Activated T-helper 1 cell treated with anti-CD3 and anti-CD28 coated beads, Interleukin-2, amount 50 U/mL, for 16 hours (primary cell): ENCODE measurements around the gene KIR3DL3.
"Not testable (repeated sequence)": the region's sequence is repeated elsewhere in the genome, so short reads cannot be mapped to it uniquely, and the experiment has no call there.

Experiments used
- DNase-seq, 2 donors: peaks; one replicate each; pipeline ENCODE4 v3.0.0-alpha.2; 2020; ENCODE audit warnings: low read depth in 1 of 2, low spot score in 1 of 2

KIR3DL3 gene

DNA sequence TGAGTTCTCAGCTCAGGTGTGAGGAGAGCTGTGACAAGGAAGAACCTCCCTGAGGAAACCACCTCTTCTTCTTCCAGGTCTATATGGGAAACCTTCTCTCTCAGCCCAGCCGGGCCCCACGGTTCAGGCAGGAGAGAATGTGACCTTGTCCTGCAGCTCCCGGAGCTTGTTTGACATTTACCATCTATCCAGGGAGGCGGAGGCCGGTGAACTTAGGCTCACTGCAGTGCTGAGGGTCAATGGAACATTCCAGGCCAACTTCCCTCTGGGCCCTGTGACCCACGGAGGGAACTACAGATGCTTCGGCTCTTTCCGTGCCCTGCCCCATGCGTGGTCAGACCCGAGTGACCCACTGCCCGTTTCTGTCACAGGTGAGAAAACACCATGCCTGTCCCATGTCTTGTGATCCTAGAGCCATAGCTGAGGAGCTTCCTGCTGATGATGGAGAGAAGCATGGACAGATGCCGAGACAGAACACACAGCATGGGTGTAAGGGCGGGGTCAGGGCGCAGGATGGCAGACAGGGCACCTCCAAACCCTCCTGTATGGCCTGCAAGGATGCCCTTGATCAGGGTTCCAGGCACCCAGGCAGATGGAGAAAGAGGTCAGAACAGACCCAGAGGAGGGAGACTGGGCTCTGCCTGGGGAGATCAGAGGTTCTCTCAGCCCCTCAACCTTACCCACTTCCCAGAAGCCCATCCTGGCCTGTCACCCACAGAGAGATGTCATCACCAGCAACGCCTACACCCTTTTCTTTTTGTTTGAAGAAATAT, 5.4 kb downstream of the KIR3DL3 start:
- no peak for DNase-seq

DNA sequence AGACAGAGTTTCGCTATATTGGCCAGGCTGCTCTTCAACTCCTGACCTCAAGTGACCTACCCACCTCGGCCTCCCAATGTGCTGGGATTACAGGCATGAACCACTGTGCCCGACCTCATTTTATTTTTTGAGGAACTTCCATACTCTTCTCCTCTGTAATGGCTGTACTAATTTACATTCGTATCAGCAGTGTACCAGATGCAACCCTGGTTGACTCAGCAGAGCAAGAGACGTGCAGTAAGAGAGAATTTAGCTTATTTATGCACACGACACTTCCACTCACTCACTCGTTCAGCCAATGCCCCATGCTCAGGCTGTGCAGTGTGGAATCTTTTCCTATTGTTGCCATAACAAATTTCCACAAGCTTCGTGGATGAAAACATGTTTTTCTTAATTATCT, 6.9 kb downstream of the KIR3DL3 start:
- DNase-seq = no peak

DNA sequence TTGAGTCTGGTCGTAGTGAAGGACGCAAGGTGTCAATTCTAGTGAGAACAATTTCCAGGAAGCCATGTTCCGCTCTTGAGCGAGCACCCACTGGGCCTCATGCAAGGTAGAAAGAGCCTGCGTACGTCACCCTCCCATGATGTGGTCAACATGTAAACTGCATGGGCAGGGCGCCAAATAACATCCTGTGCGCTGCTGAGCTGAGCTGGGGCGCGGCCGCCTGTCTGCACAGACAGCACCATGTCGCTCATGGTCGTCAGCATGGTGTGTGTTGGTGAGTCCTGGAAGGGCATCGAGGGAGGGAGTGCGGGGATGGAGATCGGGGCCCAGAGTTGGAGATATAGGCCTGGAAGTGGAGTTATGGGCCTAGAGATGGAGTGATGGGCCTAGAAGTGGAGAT, 14.1 kb downstream of the KIR3DL3 start, which contains the start of gene KIR2DL3:
Gene KIR2DL3 (plus strand): TSS at position 208 of the 400 bp plus-strand sequence. CDS start 33 bp downstream, at position 241.
- DNase-seq = not testable (repeated sequence)

DNA sequence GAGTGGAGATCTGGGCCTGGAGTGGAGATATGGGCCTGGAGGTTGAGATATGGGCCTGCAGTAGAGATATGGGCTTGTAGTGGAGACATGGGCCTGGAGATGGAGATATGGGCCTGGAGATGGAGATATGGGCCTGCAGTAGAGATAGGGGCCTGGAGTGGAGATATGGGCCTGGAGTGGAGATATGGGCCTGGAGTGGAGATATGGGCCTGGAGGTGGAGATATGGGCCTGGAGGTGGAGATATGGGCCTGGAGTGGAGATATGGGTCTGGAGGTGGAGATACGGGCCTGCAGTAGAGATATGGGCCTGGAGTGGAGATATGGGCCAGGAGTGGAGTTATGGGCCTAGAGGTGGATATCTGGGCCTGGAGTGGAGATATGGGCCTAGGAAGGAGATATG, 14.5 kb downstream of the KIR3DL3 start:
- no peak for DNase-seq

DNA sequence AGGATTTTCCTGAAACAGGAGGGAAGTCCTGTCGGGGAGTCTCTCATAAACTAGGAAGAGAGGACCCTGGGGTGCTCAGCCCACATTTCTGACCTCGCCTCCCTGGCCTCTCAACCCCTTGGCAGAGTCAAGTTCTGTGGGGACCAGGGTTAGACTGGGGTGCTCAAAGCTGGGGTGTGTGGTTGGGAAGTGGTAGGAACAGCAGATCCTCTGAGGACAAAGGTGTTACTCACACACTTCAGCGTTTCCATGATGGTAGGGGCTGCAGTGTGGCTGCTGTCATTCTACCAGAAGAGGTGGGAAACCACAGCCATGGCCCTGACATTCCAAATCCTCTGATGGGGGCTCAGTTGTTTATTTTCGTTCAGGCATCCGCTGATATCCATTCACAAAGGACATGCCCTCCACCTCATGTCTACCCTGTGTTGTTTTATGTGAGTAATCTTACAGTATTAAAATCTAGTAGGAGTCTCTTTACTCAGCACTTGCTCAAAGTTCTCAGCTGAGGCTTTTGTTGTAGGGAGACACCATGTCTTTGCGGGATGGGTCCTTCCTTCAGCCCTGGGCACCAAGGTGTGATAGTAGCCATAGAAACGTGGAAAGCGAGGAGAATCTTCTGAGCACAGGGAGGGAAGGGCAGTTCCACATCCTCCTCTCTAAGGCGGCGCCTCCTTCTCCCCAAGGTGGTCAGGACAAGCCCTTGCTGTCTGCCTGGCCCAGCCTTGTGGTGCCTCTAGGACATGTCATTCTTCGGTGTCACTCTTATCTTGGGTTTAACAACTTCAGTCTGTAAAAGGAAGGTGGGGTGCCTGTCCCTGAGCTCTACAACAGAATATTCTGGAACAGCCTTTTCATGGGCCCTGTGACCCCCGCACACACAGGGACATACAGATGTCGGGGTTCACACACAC, 15.6 kb downstream of the KIR3DL3 start:
- no peak for DNase-seq

DNA sequence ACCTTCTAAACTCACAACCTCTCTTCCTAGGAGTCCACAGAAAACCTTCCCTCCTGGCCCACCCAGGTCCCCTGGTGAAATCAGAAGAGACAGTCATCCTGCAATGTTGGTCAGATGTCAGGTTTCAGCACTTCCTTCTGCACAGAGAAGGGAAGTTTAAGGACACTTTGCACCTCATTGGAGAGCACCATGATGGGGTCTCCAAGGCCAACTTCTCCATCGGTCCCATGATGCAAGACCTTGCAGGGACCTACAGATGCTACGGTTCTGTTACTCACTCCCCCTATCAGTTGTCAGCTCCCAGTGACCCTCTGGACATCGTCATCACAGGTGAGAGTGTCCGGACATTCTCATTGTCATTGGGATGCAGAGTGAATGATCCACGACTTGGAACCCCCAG, 17.7 kb downstream of the KIR3DL3 start:
- DNase-seq = not testable (repeated sequence)

DNA sequence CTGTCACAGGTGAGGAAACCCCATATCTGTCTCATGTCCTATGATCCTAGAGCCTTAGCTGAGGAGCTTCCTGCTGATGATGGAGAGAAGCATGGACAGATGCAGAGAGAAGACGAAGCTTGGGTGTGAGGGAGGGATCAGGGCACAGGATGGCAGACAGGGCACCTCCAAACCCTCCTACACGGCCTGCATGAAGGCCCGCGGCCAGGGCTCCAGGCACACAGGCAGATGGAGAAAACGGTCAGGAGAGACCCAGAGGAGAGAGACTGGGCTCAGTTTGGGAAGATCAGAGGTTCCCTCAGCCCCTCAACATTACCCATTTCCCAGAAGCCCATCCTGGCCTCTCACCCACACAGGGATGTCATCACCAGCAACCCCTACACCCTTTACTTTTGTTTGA, 19.8 kb downstream of the KIR3DL3 start:
- not testable (repeated sequence) for DNase-seq

DNA sequence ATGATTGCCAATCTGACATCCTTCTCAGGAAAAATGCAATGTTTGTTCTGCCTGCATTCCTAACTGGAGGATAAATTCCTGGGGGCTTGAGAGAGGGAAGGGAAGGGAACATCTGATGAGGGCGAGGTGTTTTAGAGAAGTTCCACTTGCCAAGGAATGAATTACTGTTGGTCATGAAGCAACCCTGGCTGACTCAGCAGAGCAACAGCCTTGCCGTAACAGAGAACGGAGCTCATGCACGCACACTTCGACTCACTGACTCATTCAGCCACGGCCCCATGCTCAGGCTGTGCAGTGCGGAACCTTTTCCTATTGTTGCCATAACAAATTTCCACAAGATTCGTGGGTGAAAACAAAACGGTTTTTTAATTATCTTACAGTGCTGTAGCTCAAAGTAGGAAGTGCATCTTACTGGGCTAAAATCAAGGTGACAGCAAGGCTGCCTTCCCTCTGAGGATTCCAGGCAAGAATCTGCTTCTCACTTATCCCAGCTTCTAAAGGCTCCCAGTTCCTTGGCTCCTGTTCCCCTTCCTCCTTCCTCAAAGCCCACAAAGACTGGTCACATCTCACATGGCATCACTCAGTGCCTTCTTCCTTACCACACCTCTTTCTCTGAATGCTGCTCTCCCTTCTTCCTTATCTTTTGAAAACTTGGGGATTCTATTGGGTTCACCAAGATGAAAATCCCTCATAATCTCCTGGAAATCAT, 23.5 kb downstream of the KIR3DL3 start:
- DNase-seq = not testable (repeated sequence)

DNA sequence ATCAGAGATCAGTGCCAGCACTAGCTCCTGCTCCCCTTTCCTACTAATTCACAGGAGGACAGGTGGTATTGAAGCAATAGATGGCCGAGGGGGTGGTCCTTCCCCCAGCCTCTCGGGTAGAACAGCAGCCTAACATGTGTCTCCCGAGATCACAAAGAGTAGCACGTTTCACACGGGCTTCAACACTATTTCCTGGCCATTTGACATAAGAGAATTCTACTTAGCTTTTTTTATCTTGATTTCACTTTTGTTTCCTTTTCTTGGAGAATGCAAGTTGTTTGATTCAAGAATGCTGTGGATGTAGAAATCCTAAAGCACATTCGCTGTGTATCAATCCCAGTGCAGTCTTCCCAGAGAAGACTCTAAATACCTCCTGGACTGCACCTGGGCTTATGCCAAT, 26.0 kb downstream of the KIR3DL3 start:
- not testable (repeated sequence) for DNase-seq

DNA sequence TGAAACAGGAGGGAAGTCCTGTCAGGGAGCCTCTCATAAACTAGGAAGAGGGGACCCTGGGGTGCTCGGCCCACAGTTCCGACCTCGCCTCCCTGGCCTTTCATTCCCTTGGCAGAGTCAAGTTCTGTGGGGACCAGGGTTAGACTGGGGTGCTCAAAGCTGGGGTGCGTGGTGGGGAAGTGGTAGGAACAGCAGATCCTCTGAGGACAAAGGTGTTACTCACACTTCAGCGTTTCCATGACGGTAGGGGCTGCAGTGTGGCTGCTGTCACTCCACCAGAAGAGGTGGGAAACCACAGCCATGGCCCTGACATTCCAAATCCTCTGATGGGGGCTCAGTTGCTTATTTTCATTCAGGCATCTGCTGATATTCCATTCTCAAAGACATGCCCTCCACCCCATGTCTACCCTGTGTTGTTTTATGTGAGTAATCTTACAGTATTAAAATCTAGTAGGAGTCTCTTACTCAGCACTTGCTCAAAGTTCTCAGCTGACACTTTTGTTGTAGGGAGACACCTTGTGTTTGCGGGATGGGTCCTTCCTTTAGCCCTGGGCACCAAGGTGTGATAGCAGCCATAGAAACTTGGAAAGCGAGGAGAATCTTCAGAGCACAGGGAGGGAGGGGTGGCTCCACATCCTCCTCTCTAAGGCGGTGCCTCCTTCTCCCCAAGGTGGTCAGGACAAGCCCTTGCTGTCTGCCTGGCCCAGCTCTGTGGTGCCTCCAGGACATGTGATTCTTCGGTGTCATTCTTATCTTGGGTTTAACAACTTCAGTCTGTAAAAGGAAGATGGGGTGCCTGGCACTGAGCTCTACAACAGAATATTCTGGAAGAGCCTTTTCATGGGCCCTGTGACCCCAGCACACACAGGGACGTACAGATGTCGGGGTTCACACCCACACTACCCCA, 32.2 kb downstream of the KIR3DL3 start:
- DNase-seq = not testable (repeated sequence)

DNA sequence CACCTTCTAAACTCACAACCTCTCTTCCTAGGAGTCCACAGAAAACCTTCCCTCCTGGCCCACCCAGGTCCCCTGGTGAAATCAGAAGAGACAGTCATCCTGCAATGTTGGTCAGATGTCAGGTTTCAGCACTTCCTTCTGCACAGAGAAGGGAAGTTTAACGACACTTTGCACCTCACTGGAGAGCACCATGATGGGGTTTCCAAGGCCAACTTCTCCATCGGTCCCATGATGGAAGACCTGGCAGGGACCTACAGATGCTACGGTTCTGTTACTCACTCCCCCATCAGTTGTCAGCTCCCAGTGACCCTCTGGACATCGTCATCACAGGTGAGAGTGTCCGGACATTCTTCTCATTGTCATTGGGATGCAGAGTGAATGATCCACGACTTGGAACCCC, 34.3 kb downstream of the KIR3DL3 start:
- DNase-seq = not testable (repeated sequence)

DNA sequence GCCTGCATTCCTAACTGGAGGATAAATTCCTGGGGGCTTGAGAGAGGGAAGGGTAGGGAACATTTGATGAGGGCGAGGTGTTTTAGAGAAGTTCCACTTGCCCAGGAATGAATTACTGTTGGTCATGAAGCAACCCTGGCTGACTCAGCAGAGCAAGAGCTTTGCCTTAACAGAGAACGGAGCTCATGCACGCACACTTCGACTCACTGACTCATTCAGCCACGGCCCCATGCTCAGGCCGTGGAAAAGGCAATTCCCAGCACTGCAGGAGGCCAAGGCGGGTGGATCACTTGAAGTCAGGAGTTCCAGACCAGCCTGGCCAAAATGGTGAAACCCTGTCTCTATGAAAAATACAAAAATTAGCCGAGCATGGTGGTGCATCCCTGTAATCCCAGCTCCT, 40.0 kb downstream of the KIR3DL3 start:
- not testable (repeated sequence) for DNase-seq

DNA sequence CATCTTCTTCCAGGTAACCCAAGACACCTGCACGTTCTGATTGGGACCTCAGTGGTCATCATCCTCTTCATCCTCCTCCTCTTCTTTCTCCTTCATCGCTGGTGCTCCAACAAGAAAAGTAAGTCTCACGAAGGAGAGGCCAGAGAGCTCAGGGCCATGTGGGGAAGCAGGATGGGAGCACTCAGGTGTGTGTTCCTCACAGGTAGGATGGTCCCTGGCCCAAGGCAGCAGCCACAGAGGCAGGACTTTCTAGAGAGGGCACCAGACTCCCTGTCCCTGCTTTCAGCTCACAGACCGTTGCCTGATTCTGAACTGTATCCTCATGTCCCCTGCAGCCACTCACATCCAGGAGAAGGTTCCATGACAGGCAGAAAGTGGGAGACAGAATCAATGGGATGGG, 42.2 kb downstream of the KIR3DL3 start:
- DNase-seq = not testable (repeated sequence)

DNA sequence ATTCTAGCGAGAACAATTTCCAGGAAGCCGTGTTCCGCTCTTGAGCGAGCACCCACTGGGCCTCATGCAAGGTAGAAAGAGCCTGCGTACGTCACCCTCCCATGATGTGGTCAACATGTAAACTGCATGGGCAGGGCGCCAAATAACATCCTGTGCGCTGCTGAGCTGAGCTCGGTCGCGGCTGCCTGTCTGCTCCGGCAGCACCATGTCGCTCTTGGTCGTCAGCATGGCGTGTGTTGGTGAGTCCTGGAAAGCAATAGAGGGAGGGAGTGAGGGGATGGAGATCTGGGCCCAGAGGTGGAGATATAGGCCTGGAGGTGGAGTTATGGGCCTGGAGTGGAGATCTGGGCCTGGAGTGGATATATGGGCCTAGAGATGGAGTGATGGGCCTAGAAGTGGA, 45.4 kb downstream of the KIR3DL3 start, which contains the start of gene KIR2DL1:
Gene KIR2DL1 (plus strand): TSS at position 148 of the 400 bp plus-strand sequence. CDS start 58 bp downstream, at position 206.
- DNase-seq = not testable (repeated sequence)

DNA sequence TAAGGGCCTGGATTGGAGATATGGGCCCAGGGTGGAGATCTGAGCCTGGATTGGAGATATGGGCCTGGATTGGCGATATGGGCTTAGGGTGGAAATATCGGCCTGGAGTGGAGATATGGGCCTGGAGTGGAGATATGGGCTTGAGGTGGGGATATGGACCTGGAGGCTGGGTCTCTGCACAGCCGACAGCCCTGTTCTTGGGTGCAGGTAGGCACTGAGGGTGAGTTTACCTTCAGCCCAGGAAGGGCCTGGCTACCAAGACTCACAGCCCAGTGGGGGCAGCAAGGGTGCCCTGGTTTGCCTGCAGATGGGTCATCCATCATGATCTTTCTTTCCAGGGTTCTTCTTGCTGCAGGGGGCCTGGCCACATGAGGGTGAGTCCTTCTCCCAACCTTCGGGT, 46.3 kb downstream of the KIR3DL3 start:
- not testable (repeated sequence) for DNase-seq

DNA sequence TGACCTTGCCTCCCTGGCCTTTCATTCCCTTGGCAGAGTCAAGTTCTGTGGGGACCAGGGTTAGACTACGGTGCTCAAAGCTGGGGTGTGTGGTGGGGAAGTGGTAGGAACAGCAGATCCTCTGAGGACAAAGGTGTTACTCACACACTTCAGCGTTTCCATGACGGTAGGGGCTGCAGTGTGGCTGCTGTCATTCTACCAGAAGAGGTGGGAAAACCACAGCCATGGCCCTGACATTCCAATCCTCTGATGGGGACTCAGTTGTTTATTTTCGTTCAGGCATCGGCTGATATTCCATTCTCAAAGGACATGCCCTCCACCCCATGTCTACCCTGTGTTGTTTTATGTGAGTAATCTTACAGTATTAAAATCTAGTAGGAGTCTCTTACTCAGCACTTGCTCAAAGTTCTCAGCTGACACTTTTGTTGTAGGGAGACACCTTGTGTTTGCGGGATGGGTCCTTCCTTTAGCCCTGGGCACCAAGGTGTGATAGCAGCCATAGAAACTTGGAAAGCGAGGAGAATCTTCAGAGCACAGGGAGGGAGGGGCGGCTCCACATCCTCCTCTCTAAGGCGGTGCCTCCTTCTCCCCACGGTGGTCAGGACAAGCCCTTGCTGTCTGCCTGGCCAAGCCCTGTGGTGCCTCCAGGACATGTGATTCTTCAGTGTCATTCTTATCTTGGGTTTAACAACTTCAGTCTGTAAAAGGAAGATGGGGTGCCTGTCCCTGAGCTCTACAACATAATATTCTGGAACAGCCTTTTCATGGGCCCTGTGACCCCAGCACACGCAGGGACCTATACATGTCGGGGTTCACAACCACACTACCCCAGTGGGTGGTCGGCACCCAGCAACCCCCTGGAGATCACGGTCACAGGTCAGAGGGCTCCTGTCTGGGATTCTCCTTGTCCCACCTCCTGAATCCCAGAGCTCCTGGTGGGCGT, 47.0 kb downstream of the KIR3DL3 start:
- DNase-seq = not testable (repeated sequence)

DNA sequence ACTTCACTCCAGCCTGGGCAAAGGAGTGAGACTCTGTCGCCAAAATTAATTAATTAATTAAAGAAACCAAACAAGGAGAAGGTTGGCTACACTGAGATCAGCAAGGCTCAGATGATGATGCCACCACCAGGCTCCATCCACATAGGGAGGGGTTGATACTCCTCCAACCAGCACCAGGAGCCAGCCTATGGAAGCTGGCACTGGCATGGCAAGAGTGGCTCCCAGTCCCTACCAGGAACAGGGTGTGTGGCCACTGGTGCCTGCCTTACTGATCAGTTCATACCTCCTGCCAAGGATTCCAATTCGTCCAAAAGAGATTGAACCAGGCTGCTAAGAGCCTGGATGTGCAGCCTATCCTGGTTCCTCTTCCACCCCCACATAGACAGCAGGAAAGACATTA, 48.4 kb downstream of the KIR3DL3 start:
- DNase-seq = not testable (repeated sequence)

DNA sequence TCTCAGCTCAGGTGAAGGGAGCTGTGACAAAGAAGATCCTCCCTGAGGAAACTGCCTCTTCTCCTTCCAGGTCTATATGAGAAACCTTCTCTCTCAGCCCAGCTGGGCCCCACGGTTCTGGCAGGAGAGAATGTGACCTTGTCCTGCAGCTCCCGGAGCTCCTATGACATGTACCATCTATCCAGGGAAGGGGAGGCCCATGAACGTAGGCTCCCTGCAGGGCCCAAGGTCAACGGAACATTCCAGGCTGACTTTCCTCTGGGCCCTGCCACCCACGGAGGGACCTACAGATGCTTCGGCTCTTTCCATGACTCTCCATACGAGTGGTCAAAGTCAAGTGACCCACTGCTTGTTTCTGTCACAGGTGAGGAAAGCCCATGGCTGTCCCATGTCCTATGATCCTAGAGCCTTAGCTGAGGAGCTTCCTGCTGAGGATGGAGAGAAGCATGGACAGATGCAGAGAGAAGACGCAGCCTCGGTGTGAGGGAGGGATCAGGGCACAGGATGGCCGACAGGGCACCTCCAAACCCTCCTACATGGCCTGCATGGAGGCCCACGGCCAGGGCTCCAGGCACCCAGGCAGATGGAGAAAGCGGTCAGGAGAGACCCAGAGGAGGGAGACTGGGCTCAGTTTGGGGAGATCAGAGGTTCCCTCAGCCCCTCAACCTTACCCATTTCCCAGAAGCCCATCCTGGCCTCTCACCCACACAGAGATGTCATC, 51.0 kb downstream of the KIR3DL3 start:
- not testable (repeated sequence) for DNase-seq
